Activated effector memory CD4-positive, alpha-beta T cell treated with Interleukin-2 at 50 U/mL for 16 hours (primary cell): ENCODE measurements around the gene YTHDF1.

Experiments used
- DNase-seq: peaks from one replicate; pipeline ENCODE4 v3.0.0-alpha.2; 2020

YTHDF1 gene

GRCh38 chr20:63153254-63154221 lies 62.4 kb downstream of the YTHDF1 start:
- no peak for DNase-seq

- DNase-seq: no peak
Observed at GRCh38 chr20:63152322-63153253, 63.3 kb downstream of the YTHDF1 start.

- no peak for DNase-seq
Observed at GRCh38 chr20:63151554-63152321, 64.2 kb downstream of the YTHDF1 start.

GRCh38 chr20:63150911-63151531 lies 64.9 kb downstream of the YTHDF1 start:
- no peak for DNase-seq

GRCh38 chr20:63150391-63150898 lies 65.5 kb downstream of the YTHDF1 start:
- DNase-seq: no peak

- DNase-seq: no peak
Observed at GRCh38 chr20:63149531-63150192, 66.3 kb downstream of the YTHDF1 start.

GRCh38 chr20:63148696-63149095 lies 67.2 kb downstream of the YTHDF1 start:
- no peak for DNase-seq

- no peak for DNase-seq
Observed at GRCh38 chr20:63147532-63147931, 68.4 kb downstream of the YTHDF1 start.
